ENCODE data around the gene COG5.

COG5 gene

GRCh38 chr7:107330478-107330877 lies 233.2 kb downstream of the COG5 start:
- TF ChIP-seq CTCF (IDR thresholded peaks at IDR 0.05; ENCODE audit: low read length), result no peak
- no peak for TF ChIP-seq EZH2 (IDR thresholded peaks at IDR 0.05; ENCODE audit: borderline replicate concordance, low read length)
- Histone ChIP-seq H3K27me3 (ENCODE audit: insufficient read depth, low read length) (no peaks in the 10 kb centered on the region), H3K4me3 (ENCODE audit: low read depth, low read length, poor library complexity, severe bottlenecking) (no peak overlapping the region)

DNA sequence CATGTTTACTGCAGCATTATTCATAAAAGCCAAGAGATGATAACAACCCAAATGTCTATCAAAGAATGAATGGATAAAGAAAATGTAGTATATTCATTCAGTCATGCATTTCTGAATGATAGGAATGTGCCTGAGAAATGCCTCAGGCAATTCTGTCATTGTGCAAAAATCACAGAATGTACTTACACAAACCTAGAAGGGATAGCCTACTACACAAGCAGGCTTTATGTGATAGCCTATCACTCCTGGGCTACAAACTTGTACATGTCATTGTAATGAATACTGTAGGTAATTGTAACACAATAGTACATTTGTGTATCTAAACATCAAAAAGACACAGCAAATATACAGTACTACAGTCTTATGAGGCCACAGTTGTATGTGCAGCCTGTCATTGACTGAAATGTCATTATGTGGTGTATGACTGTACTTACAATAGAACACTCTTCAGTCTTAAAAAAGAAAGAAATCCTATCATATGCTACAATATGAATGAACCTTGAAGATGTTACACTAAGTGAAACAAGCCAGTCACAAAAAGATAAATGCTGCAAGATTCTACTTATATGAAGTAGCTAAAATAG lies 235.6 kb downstream of the COG5 start:
- H3K36me3 ChIP-seq (ENCODE audit: insufficient read depth, low read length), result peaks cover 7% of the 10 kb centered on the region; the same call in 1 of the 2 replicates
- H3K4me3 ChIP-seq (ENCODE audit: low read depth, low read length, poor library complexity, severe bottlenecking), result no peak overlapping the region
- 0 out of 2 replicates have a peak, but pooled peaks cover 4% of the 10 kb centered on the region for H3F3A ChIP-seq (ENCODE audit: insufficient read depth, low read length)
- no peaks in the 10 kb centered on the region for H3K9me2 ChIP-seq (ENCODE audit: low read depth, low read length)
- no peaks in the 10 kb centered on the region for H3K79me2 ChIP-seq (ENCODE audit: insufficient read depth, low read length)
- H3K9me3 ChIP-seq (ENCODE audit: low read length), result no peaks in the 10 kb centered on the region
- H3K27ac ChIP-seq (ENCODE audit: low read depth, low read length, poor library complexity, severe bottlenecking), result no peak overlapping the region
- H3K4me2 ChIP-seq (ENCODE audit: low read length), result no peak overlapping the region
- no peaks in the 10 kb centered on the region for H4K20me1 ChIP-seq (ENCODE audit: insufficient read depth, low read length)
- H3K4me1 ChIP-seq (ENCODE audit: insufficient read depth, low read length, severe bottlenecking), result peaks cover 9% of the 10 kb centered on the region
- H3K27me3 ChIP-seq (ENCODE audit: insufficient read depth, low read length), result no peaks in the 10 kb centered on the region
- no peak overlapping the region for H2AFZ ChIP-seq (ENCODE audit: low read length)
- TF ChIP-seq EZH2 (IDR thresholded peaks at IDR 0.05; ENCODE audit: borderline replicate concordance, low read length) (no peak), CTCF (IDR thresholded peaks at IDR 0.05; ENCODE audit: low read length) (no peak)
- no peak overlapping the region for H3K9ac ChIP-seq (ENCODE audit: low read length)

More at GRCh38 chr7:107330478-107330877, 233.2 kb downstream of the COG5 start:
- Histone ChIP-seq H4K20me1 (ENCODE audit: insufficient read depth, low read length) (no peaks in the 10 kb centered on the region), H3K36me3 (ENCODE audit: insufficient read depth, low read length) (no peaks in the 10 kb centered on the region), H3F3A (ENCODE audit: insufficient read depth, low read length) (0 out of 2 replicates have a peak, but pooled peaks cover 5% of the 10 kb centered on the region), H3K4me2 (ENCODE audit: low read length) (no peak overlapping the region), H3K9me3 (ENCODE audit: low read length) (no peaks in the 10 kb centered on the region), H3K79me2 (ENCODE audit: insufficient read depth, low read length) (no peaks in the 10 kb centered on the region), H3K4me1 (ENCODE audit: insufficient read depth, low read length, severe bottlenecking) (peaks cover 22% of the 10 kb centered on the region), H3K27ac (ENCODE audit: low read depth, low read length, poor library complexity, severe bottlenecking) (no peak overlapping the region), H3K9ac (ENCODE audit: low read length) (no peak overlapping the region), H3K9me2 (ENCODE audit: low read depth, low read length) (no peaks in the 10 kb centered on the region), H2AFZ (ENCODE audit: low read length) (no peak overlapping the region)

DNA sequence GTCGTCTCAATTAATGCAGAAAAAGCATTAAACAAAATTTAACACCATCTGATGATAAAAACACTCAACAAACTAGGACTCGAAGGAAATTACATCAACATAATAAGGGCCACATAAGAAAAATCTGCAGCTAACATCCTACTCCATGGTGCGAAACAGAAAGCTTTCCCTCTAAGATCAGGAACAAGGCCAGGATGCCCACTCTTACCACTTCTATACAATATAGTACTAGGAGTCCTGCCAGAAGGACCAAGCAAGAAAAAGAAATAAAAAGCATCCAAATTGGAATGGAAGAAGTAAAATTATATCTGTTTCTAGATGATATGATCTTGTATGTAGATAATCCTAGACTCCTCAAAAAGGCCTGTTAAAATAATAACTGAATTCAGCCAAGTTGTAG lies 237.7 kb downstream of the COG5 start:
- Histone ChIP-seq H3F3A (ENCODE audit: insufficient read depth, low read length) (no peaks in the 10 kb centered on the region), H3K27ac (ENCODE audit: low read depth, low read length, poor library complexity, severe bottlenecking) (no peak overlapping the region), H3K4me1 (ENCODE audit: insufficient read depth, low read length, severe bottlenecking) (no peaks in the 10 kb centered on the region), H4K20me1 (ENCODE audit: insufficient read depth, low read length) (no peaks in the 10 kb centered on the region), H3K9me3 (ENCODE audit: low read length) (no peaks in the 10 kb centered on the region), H3K4me3 (ENCODE audit: low read depth, low read length, poor library complexity, severe bottlenecking) (no peak overlapping the region), H3K79me2 (ENCODE audit: insufficient read depth, low read length) (no peaks in the 10 kb centered on the region), H3K4me2 (ENCODE audit: low read length) (no peak overlapping the region), H3K36me3 (ENCODE audit: insufficient read depth, low read length) (peaks cover 19% of the 10 kb centered on the region), H3K27me3 (ENCODE audit: insufficient read depth, low read length) (no peaks in the 10 kb centered on the region), H2AFZ (ENCODE audit: low read length) (no peak overlapping the region), H3K9ac (ENCODE audit: low read length) (no peak overlapping the region), H3K9me2 (ENCODE audit: low read depth, low read length) (no peaks in the 10 kb centered on the region)
- TF ChIP-seq EZH2 (IDR thresholded peaks at IDR 0.05; ENCODE audit: borderline replicate concordance, low read length) (no peak), CTCF (IDR thresholded peaks at IDR 0.05; ENCODE audit: low read length) (no peak)
